Stimulated activated CD4-positive, alpha-beta T cell treated with anti-CD3 and anti-CD28 coated beads, TNF-alpha, amount 100 ng/mL, for 1 hour (primary cell): ENCODE measurements around the gene TBX15.

Experiments
- DNase-seq, 3 donors: peaks; one replicate each; pipeline ENCODE4 v3.0.0-alpha.2; 2020; ENCODE audit warnings: low read depth in 3 of 3, low spot score in 1 of 3

TBX15 gene

DNA sequence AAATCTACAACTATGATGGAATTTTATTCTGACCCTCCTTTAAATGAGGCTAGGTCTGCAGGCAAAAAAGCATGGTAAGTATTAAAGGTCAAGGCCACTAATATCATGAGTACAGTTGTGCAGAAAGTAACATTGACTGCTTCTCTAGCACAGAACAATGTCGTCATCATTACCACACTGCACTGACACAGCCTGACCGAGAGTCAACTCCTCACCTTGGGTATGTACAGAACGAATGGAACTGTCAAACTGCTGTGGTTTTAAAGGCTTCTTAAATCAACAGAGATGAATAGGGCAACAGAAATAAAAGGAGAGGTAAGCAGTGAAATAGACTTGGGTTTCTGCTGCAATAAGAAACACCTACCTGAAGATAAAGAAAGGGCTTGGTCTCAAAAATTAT lies 88.8 kb downstream of the TBX15 start:
- DNase-seq: no peak

GRCh38 chr1:118898712-118899111 lies 89.4 kb downstream of the TBX15 start:
- no peak for DNase-seq

DNA sequence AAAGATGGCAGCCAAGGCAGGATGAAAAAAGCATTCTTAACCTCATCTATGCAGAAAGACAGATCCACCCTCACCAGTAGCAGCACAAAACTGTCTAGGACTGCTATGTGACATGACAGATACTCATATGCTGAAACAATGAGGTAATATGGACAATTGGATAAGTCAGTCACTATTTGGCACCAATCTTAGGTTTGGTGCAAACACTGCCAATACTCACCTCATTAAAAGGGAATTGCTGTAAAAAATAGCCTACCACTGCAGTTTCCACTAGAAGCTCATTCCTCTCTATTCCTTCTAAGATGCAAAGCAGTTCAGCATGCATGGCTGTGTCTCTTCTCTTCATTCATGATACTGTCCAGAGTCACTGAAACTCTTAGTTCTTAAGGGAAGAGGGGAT lies 91.7 kb downstream of the TBX15 start:
- DNase-seq: no peak

GRCh38 chr1:118894836-118895235 lies 93.3 kb downstream of the TBX15 start:
- no peak for DNase-seq

DNA sequence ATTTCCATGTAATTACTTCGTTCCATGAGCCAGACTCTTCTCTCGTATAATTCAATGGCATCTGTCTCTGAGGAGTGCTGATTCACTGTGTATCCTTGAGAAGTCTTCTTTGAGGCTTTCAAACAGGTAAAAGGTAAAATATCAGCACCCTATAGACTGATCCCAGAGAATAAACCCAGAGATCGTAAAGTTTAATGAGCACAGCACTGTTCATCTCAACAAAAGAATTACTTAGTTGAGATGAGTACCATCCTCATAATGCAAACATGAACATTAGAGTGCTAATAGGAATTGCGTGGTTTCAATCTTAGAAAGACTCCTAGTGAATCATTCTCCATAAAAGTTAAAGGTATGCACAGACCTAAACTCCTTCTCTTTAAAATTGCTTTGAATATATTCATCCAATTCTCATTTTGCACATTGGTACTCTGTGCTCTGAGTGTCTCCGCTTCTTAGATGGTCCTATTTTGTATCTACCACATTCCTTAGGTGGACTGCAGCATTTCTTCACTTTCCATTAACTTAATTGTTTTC lies 97.2 kb downstream of the TBX15 start:
- DNase-seq: no peak

DNA sequence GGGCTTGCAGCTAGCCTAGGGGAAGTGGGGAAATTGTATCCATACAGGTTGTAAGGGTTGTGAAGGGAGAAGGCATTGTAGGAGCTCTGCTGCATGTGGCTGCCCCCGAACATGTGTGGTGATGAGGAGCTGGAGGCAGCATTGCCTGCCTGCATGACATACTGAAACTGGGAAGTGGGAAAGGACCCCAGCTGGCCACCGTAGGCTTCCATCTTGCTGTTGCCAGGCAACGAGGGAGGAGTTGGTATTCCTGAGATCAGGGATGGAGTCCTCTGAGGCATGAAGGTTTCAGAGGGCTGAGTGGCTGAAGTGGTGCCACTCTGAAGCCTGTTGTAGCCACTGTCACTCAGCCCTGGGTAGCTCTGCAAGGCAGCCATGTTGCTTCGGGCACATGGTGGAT lies 103.2 kb downstream of the TBX15 start:
- no peak for DNase-seq

- DNase-seq: no peak
Observed at GRCh38 chr1:118881751-118882150, 106.4 kb downstream of the TBX15 start.

- no peak for DNase-seq
Observed at GRCh38 chr1:118878661-118879060, 109.5 kb downstream of the TBX15 start.

DNA sequence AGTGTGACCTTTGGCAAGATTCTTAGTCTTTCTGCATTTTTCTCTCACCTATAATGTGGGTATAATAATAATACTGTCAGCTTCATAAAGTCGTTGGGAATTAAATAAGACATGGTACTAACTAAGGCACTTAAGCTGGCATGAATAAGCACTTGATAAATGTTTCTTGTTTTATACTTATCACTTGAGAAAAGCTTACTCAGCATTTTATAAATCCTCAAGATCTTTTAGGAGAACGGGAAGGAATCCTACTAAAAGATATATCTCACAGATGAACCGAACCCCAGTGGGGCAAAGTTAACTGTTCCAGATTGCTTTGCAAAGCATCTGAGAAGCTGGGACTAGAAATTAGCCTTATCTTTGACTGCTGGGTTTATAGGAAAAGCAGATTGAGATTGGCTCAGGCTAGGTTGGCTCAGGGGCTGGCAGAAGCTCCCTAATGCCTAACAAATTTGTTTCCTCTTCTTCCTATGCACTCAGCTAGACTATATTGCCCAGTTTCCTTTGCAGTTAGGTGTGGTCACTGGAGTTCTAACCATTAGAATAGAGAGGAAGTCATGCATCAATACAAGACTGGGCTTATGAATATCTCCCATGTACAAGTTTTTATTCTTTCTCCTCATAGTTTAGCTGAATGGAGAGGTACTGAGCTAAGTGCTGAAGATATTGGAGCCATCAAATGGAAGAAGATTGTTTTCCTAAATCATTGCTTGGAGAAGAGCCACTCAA lies 110.3 kb downstream of the TBX15 start:
- DNase-seq: no peak

DNA sequence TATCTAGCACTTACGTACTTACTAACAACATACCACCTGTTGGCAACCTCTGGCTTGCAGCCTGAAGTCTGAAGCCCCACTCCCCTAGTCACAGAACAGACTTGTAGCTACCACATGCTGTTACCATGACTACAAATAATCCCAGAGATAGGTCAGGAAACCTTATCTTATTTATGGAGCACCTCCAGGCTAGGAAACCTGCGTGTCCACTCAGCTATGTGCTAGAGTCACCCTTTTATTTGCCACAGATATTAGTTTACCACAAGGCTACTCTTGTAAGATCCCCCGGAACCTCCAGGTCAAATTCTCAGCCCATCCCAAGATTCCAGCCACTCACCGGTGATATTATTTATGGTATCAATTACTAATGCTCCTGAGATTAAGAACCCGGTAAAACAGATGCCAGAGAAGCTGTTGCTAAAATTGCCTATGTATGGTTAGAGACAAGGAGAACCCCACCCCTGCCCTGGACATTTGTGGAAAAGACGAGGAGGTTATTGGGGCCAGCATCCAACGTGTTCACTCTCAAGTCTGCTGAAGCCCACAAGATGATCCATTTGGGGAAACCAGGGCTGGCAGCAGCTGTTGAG lies 116.5 kb downstream of the TBX15 start:
- DNase-seq: no peak

GRCh38 chr1:118868387-118868786 lies 119.8 kb downstream of the TBX15 start:
- no peak for DNase-seq

- no peak for DNase-seq
Observed at GRCh38 chr1:118866330-118866729, 121.8 kb downstream of the TBX15 start.

- DNase-seq: no peak
Observed at GRCh38 chr1:118863688-118864087, 124.5 kb downstream of the TBX15 start.

DNA sequence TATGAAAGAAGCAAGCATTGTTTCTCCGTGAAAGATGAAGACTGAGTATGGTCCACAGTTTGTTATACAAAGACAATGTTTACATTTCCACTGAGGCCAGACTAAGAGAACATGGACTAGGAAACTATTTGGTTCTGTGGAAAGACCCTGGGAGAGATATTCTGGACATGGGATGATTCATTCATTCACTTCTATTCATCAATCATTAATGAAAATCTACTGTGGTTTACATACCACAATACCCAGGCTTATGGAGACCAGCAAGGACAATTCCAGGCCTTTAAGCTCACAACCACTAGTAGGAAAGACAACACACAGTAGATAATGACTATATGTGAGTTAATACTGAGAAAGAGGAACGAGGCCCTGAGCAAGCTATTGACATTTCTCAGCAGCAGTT lies 125.4 kb downstream of the TBX15 start:
- DNase-seq: no peak

DNA sequence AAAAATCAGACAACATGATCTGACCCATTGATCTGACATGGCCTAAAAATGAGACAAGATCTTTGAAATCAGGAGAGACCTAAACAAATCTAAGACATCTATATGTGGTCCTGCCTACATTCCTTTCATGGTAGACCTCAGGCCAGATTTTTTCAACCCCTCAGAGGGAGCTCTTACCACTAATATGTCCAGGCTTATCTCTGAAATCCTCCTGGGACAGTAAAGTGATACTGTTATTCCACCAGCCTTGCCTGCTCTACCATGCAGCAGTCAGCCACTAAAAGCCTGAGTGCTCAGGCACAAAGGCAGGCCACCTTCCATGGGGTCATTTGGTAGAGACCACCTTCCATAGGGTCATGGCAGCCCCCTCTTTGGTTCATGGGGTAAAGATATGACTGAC lies 126.9 kb downstream of the TBX15 start:
- no peak for DNase-seq

- DNase-seq: no peak
Observed at GRCh38 chr1:118859999-118860398, 128.1 kb downstream of the TBX15 start.

DNA sequence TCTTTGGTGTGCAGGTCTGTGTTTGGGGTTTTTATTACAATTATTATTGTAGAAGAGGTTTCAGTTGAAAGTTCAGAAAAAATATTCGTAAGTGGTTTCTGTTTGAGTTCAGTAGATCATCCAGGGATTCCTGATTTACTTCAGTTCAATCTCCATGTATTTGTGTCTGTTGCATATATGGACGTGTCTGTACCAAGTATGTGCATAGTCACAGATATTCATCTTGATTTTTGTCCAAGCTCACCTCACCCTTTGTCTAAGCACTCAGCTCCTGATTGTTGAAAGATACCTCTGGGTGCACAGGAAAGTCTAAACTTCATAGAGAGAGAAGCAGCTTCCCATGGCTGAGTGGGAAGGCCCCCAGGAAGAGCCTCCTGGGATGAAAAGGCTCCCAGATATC lies 141.7 kb downstream of the TBX15 start:
- DNase-seq: no peak

GRCh38 chr1:118842452-118843201 lies 145.5 kb downstream of the TBX15 start:
- no peak for DNase-seq

DNA sequence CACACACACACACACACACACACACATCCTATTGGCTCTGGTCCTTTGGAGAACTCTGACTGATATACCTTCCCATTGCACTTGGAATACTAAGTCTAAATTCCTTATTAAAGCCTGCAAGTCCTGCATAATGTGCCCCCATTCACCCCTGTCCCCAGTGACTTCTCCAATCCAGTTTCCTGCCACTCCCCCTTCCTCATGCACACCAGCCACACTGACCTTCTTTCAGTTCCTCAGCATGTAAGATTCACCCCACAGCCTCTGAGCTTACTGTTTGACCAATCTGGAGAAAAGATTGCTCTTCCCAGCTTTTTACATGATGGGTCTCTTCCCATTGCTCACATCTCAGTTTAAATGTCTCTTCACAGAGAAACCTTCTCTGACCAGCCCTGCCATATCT lies 146.6 kb downstream of the TBX15 start:
- no peak for DNase-seq
